Inferior parietal cortex (tissue), 1 donor: ENCODE results near the gene ZNF121.

Experiments used
- DNase-seq: peaks from one replicate; pipeline ENCODE4 v3.0.0-alpha.2; 2016; ENCODE audit errors: extremely low spot score

Gene ZNF121

DNA sequence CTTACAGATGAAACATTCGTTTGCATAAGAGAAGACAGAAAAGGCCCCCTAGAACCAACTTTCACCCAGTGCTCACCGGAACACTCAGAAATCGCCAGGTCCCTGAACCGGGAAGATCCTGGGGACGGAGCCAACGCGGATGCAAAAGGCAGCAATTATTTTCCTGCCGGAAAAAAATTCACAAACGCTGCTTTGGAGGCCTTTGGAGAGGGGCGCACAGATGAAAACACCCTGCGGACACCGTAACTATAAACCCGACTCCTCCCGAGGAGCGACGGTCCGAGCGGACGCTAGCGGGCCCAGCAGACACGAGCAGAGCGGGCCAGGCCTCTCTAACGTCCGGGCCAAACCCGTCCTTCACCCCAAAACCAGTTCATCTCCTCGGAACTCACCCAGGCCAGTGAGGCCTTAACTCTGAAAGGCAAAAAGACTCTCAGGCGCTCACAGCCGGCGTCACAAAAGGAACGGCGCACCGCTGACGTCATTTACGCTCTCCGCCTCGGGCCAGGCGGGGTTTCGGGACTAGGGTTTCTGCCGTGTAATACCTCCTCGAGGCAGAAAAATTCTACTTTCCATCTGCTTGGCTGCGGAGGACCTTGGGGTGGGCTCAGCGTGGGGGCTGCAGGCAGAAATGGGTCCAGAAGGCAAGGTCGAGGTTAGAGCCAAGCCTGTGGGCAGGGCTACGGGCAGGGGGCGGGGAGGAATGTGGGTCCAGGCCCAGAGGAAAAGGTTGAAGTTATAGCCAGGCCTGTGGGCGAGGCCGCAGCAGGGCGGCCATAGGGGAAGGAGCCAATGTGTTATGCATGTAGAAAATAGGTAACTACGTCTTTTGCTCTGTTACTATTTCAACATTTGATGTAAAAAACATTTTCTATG is 45.9 kb downstream of the ZNF121 start, which contains the start of gene ZNF426:
Gene ZNF426, minus strand, starts transcription at position 463 of the 876 bp plus-strand sequence. CDS start 2,413 bp downstream, outside the sequence.
- peak; percentile 93 for DNase-seq

DNA sequence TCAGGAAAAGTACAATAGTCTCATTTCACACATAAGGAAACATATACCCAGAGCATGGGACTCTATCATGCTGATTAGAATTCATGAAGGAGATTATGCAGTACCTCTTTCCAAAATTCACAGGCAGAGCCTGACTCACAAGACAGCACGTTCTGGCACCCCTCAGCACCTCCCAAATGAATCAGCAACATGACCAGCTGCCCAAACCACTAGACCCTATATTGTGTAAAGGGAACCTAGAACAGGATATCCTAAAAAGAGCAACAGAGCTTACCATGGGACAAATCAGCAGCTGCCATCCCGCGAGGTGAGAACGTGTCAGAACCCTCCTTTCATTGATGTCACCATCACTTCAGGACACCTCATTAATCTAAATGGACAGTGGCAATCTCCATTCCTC is 48.4 kb downstream of the ZNF121 start:
- no peak for DNase-seq

DNA sequence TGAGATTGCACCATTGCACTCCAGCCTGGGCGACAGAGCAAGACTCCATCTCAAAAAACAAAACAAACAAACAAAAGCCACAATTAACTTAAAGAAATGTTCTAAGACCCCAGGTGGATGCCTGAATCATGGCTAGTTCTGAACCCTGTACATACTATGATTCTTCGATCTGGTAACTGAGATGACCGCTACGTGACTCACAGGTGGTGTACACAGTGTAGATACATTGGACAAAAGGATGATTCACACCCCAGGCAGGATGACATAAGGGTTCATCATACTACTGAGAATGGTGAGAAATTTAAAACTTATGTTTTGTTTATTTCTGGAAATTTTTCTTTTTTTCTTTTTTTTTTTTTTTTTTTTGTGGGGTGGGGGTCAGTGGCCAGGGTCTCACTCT is 52.4 kb downstream of the ZNF121 start:
- no peak for DNase-seq

DNA sequence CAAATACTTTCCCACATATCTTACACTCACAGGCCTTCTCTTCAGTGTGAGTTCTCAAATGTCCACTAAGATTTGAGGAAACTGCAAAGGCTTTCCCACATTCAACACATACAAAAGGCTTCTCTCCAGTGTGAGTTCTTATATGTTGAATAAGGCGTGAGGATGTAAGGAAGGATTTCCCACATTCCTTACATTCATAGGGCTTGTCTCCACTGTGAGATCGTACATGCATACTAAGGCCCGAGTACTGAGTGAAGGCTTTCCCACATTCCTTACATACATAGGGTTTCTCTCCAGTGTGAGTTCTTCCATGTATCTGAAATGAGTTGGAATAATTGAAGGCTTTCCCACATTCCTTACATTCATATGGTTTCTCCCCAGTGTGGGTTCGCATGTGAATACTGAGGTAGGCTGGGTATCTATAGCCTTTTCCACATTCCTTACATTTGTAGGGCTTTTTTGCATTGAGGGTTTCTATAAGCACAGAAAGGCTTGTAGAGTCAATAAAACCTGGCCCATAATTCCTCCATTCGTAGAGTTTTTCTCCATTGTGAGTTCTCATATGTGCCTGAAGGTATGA is 55.5 kb downstream of the ZNF121 start:
- no peak for DNase-seq

DNA sequence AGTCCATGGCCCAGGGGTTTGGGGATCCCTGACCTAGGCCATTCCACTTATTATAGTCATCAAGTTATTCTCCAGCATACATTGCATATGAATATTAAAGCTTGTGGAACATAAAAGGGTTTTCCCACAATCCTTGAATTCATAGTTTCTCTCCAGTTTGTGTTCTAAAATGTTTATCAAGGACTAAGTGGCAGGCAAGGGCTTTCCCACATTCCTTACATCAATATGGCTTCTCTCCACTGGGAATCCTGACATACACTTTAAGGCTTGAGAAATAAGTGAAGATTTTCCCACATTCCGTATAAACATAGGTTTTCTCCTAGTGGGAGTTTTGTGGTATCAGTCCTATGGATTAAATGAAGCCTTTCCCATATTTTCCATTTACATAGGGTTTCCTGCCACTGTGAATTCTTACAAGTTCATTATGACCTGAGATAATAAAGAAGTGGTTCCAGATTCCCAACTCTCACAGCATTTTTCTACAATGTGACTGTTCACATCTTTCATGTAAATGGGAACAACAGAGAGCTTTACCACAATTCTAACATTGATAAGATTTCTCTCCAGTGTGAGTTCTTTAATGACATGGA is 60.3 kb downstream of the ZNF121 start:
- DNase-seq: no peak
